GM10847 (cell line): ENCODE measurements around the gene MYBPH.

Experiments
- POLR2A ChIP-seq: IDR thresholded peaks from 2 replicates; pipeline ENCODE4 v1.6.1; 2011; ENCODE audit not compliant: insufficient read length; ENCODE audit errors: extremely low read depth

The MYBPH gene

GRCh38 chr1:203175827-203176241 is 208 bp upstream of the MYBPH start:
- no peak for TF ChIP-seq POLR2A

GRCh38 chr1:203174324-203174985 is 1.2 kb downstream of the MYBPH start:
- no peak for TF ChIP-seq POLR2A

GRCh38 chr1:203173566-203173965 is 2.1 kb downstream of the MYBPH start:
- no peak for TF ChIP-seq POLR2A

GRCh38 chr1:203173011-203173555 is 2.5 kb downstream of the MYBPH start:
- TF ChIP-seq POLR2A: no peak

- no peak for TF ChIP-seq POLR2A
These were observed 3.2 kb downstream of the MYBPH start for GRCh38 chr1:203172184-203173010.

GRCh38 chr1:203171341-203172183 is 4.1 kb downstream of the MYBPH start:
- no peak for TF ChIP-seq POLR2A

GRCh38 chr1:203170625-203171330 is 4.8 kb downstream of the MYBPH start:
- no peak for TF ChIP-seq POLR2A

GRCh38 chr1:203169770-203170520 is 5.7 kb downstream of the MYBPH start:
- no peak for TF ChIP-seq POLR2A

- TF ChIP-seq POLR2A: no peak
These were observed 6.6 kb downstream of the MYBPH start for GRCh38 chr1:203168991-203169390.

GRCh38 chr1:203168256-203168786 is 7.3 kb downstream of the MYBPH start:
- TF ChIP-seq POLR2A: no peak

GRCh38 chr1:203167913-203168200 is 7.8 kb downstream of the MYBPH start:
- TF ChIP-seq POLR2A: no peak

- no peak for TF ChIP-seq POLR2A
These were observed 8.4 kb downstream of the MYBPH start for GRCh38 chr1:203167026-203167912.
